NCI-H748 treated with DMSO at 0.1 percent for 48 hours (cell line): ENCODE results near the gene THSD7A.

ENCODE experiments used
- DNase-seq: peaks from one replicate; lab custom pipeline; 2025; lab: John Stamatoyannopoulos, UW

Gene THSD7A

DNA sequence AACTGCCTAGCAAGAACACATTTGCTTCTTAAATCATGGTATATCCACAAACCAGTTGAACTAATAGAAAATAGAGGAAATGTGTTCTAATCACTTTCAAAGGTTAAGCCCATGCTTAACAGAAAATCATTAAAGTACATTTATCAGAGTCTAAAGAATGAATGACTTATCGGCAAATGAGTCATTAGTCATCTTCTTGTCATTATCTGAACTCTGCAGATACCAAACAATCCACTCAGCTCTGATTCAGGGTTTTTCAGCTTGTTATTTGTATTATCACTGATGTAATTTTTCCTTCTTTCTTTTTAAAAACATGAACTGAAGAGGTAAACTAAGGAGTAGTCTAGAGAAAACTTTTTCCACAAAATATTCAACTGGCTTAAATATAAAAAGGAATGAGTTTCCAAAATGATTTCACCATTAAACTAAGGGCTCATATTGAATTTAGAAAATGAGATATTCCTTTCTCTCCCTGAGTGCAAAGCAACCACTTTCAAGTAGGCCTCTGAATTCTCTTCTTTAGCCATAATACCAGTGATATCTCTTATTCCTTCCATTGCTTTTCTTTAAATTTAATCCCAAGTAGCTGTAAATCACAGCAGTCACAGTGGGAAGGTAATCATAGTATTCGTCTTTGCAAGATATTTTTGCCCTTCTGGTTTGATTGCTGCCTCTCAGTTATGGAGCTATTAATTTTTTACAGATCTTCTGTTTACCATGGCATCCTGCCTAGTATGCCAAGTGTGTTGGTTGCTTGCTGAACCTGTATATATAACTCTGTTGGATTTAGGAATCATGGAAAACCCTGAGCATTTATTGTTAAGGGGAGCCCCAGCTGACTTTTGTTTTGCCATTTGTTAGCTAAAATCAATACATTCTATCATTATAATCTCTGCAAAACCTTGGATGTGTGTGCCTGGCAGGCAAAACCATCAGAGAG, 125.1 kb downstream of the THSD7A start:
- DNase-seq, result no peak

DNA sequence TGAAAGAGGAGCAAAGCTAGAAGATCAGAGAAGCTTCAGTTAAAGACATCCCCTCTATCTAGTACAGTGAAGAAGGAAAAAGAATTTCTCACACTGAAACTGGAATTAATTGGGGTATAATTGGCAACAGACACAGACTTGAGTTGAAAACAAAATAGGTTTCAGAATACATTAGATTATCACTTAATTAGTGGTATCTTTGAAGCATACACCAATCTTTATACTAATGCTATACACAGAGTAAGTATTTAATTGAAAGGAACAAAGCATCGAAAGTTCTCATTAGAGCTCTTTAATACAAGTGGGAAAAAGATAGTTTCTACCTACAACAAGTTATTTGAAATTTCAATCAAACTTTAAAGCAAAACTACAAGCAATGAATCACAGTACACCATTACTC, 128.2 kb downstream of the THSD7A start:
- no peak for DNase-seq

DNA sequence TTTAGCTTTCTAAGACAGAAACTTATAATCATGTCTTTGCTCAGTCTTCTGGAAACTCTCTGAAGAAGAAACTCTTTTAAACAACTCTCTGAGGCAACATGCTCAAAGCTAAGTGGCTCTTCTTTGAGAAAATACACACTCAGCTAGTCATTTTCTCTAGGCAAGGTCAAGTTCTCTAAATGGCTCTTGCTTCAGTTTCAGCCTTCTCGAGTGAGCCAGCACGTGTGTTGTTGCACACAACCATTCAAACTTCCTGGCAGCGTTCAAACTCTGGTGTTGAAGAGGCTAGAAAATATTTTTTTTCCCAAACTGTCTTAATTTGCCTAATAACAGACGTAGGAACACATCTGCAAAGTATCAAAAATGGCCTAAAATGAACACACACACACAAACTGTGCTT, 129.1 kb downstream of the THSD7A start:
- DNase-seq, result no peak

DNA sequence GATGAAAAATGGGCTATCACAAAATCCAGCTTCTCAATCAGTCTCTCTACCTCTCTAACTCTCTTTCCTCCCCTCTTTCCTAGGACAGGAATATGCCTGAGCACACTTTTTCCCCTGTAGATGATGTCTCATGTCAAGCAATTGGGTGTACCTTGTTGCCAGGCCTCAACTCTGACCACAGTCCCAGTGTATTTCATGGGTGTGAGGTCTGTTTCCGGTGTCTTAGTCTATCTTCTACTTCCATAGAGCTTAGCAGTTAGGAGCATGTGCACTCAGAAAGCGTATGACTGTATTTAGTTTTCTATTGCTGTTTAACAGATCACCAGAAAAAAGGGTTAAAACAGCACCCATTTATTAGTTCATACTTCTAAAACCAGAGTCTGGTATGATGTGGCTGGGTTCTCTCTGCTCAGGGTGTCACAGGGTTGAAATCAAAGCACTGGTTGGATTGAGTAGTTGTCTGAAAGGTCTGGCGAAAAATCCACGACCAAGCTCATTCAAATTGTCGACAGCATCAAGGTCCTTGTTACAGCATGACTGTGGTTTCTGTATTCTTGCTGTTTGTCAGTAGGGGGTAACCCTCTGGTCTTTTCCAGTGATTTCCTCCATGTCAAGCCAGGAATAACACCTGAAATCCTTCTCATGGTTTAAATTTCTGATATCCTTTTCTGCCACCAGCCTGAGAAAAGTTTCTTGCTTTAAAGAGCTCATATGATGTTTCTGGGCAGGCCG, 130.0 kb downstream of the THSD7A start:
- DNase-seq, result no peak

DNA sequence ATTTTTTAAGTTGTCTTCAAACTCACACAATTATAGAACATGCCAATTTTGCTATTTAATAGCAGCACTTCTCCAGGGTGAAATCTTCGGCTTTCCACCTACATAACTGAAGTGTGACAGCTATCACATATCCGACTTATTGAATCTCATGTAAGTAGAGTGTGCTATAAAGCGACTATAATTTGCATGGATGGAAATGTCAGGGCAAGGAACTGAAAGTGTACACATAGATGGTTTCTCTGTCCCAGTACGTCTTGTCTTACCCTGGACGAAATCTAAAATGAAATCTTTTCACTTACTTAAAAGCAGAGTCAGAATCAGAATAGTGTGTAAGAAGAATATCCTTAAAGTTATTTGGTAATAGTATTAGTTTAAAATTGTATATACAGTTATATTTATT, 132.3 kb downstream of the THSD7A start:
- no peak for DNase-seq

DNA sequence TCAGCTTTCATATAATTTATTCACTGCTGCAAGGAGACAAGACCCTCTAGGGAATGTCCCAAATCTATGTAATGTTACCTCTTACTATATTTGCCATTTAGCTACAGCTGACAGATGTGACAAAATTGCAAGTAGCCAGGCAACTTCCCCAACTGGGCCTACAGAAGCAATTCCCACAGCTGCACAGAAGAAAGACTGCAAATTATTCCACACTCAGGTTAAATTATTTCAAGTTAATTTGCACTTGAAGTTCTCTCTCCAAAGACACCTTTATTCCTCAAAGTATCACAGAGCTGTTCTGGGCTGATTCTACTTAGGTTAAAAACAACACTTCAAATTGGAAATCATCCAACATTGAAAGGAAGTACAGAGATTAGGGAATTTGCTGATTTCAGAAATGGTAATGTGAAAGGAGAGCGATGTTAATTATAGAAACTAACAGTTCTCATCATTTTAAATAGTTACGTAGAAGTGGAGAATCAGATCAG, 133.6 kb downstream of the THSD7A start:
- DNase-seq, result no peak

DNA sequence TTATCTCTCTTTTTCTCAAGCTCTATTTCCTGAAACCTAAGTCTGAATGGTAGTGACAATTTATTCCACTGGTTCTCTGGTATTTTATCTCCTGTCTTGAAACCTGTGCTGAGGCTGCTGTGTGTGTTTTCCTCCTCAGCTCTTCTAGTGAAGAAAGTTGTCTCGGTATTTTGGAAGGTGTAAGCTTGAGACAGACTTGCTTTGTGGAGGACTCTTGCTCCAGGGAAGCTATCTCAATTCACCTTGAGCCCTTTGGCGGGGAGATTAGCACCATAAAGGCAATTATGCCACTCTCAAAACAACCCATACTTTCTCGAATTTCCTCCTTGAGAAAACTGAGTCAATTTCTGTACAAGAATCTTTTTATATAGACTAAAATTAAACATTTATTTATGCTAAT, 141.6 kb downstream of the THSD7A start:
- DNase-seq, result no peak

DNA sequence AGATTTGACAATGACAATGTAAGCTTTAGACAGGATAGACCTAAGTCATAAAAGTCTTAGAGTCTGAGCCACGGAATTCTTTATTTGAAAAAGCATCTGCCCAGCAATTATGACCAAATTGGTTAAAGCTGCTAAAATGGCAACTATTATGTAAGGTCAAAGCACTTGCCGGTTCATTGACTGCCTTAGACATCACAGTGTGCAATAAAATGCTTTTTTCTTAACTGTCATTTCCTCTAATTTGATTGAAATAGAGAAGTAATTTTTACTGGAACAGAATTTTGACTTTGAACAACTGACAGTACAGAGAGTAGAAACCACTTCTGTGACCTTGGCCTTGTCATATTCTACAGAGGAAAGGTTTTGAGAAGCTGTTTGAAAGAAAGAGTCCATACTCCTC, 142.9 kb downstream of the THSD7A start:
- peak; percentile 19 for DNase-seq

DNA sequence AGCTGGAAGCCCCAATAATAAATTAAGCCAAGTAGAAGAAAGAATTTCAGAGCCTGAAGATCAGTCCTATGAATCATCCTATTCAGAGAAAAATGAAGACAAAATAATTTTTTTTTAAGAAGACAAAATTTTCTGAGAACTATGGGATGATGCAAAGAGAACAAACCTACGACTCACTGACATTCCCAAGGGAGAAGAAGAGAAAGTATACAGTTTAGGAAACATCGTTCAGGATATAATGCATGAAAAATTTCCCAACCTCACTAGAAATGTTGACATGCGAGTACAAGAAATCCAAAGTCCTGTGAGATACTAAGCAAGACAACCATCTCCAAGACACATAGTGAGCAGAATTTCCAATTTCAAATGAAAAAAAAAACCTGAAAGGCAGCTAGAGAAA, 150.5 kb downstream of the THSD7A start:
- no peak for DNase-seq

DNA sequence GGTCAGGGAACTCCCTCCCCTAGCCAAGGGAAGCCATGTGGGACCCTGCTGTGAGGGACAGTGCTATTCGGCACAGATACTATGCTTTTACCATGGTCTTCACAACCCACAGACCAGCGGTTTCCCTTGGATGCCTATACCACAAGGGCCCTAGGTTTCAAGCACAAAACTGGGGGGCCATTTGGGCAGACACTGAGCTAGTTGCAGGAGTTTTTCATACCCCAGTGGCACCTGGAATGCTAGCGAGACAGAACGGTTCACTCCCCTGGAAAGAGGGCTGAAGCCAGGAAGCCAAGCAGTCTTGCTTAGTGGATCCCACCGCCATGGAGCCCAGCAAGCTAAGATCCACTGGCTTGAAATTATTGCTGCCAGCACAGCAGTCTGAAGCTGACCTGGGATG, 156.8 kb downstream of the THSD7A start:
- no peak for DNase-seq

DNA sequence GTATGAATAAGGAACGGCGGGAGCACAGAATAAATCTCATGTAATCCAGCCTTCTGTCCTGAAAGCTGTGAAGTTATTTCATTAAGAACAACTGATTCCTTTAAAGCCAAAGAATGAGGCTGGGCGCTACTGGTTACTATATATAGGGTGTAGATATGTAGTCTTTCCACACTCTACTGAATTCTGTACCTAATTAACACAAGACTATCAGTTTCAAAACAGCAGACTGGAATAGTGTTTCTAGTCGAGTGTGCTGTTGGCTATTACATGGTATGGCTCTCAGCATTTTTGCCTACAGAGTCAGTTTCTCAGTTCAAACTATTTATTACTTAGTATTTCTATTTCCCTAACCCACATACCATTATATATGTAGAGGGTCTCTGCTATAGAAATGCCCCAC, 163.3 kb downstream of the THSD7A start:
- DNase-seq, result no peak

DNA sequence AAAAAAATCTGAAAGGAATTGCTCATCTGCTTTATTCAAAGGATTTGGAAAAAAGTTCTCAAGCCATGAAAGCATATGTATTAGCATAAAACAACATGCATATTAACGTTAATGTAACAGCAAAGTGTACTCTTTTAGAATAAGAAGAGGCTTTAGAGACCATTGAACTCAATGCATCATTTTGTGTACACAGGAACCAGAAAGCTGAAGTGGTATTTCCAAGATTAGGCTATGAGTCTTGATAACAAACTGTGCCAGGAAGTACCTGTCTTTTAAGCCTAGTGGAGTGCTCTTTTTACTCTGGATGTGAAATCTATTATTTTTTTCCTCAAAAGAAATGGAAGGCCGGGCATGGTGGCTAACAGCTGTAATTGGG, 164.2 kb downstream of the THSD7A start:
- no peak for DNase-seq

DNA sequence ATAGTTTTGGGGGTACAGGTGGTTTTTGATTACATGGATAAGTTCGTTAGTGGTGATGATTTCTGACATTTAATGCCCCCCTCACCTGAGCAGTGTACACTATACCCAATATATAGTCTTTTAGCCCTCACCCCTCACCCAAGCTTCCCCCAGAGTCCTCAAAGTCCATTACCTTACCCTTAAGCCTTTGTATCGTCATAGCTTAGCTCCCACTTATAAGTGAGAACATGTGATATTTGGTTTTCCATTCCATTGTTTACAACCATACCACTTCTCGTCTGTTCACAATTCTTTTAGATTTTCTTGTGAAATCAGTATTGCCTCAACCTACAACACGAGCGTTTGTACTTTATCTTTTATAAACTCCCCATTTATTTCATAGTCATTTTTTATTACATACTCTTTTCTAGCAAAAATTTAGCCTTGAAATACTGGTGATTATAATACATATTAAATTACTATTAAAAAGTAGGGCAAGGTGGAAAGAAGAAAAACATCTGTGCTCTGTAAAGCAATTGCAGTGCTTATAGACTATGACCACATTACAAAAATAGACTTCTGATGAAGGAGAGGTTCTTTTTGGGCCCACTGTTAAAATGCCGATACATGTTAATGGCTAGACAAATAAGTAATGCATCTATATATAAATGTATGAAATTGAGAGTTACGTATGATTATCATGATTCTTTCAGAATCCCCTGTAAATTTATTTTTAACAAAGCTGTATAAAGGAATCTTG, 164.8 kb downstream of the THSD7A start:
- no peak for DNase-seq

DNA sequence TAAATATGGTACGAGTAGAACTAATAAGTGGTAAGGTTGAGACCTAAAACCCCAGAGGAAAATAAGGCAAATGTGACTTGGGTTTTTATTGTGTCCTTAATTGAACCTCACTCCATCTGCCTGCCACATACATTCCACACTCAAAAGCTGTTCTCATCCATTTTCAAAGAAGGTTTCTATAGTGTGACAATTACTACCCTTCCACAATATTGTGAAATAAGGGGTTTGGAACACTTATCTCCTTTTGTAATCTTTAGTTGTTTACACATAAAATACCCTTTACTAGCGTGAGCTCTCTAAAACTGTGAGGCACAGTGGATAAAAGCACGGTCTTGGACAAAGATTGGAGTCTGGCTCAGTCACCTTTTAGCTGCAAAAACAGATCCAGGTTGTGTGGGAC, 166.6 kb downstream of the THSD7A start:
- DNase-seq, result peak; percentile 77

DNA sequence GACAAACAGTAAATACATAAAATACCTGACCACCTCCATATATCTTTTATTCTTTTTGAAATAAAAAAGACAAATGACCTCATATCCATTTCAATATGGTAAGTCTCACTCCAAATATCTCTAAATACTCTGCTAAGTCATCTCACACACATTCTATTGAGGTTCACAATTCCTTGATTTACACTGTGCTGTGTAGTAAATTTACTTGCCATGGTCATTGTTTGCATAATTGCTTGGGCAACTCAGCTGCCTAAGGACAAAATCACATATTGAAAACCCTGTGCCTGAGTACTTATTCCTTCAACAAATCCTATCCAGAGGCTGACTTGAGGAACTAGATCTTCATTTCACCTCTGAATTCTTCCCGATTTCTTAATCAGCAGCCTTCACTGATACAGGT, 176.4 kb downstream of the THSD7A start:
- no peak for DNase-seq

DNA sequence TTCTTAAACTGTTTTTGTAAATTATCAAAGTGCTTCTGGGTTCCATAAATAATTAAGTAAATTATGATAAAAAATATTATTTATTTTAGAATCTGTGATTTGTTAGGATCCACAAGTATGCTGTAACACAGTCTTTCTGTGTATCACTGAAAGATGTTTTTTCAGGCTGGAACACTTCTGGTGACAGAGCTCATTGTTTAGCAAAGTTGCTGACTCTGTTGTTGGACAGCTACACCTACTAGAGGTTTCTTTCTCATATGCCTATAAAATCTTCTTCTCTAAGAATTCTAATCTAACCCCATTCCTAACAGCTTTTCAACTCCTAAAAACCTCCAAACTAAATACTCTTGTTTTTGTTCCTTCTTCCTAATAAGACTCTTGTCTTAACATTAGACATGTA, 176.8 kb downstream of the THSD7A start:
- DNase-seq, result no peak

DNA sequence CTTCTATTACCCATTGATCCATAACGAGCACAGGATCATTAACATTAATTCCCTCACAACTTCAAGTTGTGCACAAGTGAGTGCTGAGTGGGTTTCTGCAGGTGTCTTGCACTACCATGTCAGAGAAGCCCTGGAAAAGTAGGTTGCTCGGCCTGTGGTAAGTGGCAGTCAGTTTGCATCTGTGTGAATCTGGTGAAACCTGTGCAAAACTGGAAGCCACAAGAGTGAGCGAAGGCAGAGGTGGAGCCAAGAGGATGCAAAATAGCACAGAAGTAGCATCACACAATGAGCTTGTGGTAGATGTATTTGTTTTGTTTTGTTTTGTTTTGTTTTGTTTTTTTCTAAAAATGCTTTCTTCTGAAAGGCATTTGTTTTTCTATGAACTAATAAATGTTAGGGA, 181.5 kb downstream of the THSD7A start:
- DNase-seq, result no peak

DNA sequence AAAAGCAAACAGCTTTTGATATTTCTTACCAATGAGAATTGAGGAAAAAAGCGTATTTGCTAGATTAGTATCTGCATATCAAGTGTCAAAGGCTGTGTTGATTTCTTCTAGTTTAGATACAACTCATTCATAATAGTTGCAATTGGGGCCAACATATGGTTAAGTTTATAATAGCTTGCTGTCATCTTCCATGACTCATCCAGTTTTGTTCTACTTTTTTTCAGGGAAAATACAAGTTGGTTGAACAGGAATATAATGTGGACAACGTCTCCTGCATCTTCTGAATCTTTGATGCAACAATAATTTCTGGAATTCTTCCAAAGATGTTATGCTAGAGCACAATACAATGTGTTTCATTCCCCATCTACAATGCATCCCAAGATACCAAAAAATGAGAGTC, 182.0 kb downstream of the THSD7A start:
- DNase-seq, result no peak

DNA sequence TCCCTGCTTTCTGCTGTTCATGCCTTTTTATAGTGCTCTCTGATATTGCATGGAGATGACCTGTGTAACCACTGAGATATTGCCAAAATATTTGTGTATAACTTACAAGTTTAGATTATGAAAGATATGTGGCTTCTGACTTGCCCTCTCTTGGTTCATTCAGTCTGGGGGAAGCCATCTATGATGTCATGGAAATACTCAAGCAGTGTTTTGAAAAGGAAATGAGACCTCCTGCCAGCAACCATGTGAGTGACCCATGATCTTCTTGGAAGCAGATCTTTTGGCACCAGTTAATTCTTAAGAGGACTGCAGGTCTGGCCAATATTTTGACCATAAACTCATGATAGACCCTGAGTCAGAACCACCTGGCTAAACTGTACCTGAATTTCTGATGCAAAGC, 183.0 kb downstream of the THSD7A start:
- no peak for DNase-seq

DNA sequence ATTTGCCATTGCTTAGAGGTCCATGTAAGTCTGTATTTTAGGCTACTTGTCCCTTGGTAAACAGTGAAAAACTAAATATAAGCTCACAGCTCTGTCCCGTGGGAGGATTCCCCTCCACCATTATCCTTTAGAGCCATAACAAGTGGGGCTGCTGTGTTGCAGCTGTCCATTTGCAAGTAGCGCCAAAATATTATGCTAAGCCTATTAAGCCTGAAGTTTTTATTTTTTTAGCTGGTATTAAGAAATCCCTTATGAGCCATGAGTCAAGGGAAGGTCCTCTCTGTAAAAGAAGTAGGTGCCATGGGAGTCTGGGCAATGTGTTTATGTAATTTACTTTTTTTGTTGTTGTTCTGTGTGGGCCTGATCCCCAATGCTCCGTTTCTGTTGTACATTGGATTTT, 183.9 kb downstream of the THSD7A start:
- no peak for DNase-seq

DNA sequence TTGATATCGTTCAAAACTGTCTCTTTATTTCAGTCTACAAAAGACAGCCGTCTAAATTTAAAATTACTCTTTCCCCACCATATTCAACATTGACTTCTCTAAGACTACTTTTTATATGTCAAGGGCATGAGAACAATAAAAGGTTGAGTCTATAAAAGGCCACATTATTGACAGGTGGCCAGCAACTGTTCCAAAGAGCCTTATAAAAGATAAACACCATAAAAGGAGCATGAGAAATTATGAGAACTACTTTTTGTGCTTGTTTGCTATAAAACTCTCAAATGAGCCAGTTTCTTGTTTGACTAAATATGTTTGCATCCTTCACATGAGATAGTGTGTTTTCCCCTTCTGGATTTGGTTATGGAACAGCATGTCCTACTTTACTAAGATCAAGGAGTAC, 189.2 kb downstream of the THSD7A start:
- peak; percentile 15 for DNase-seq

DNA sequence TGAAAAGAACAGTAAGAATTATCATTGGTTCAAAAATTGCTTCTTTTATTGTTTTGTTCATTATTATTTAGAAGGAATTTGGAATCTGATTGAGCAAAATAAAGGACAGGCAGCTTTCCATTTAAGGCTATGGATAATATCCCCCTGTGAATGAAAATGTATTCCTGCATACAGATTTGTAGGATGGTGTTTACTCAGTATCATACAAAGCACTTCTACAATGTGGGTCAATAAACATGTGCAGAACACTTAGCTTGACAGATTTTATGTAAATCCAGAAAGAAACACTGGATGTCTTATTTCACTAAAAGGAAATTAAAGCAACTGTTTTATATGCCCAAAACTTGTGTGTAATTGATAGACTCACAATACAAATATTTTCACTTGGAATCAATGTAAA, 189.7 kb downstream of the THSD7A start:
- peak; percentile 36 for DNase-seq
